OCI-M2 (cell line): ENCODE data around the gene VPS35L.

ENCODE experiments used
- DNase-seq: peaks from one replicate; lab custom pipeline; 2025; ENCODE audit not compliant: unreplicated experiment; lab: John Stamatoyannopoulos, UW

VPS35L gene

GRCh38 chr16:19746561-19746960, 191.1 kb downstream of the VPS35L start:
- no peak for DNase-seq

DNA sequence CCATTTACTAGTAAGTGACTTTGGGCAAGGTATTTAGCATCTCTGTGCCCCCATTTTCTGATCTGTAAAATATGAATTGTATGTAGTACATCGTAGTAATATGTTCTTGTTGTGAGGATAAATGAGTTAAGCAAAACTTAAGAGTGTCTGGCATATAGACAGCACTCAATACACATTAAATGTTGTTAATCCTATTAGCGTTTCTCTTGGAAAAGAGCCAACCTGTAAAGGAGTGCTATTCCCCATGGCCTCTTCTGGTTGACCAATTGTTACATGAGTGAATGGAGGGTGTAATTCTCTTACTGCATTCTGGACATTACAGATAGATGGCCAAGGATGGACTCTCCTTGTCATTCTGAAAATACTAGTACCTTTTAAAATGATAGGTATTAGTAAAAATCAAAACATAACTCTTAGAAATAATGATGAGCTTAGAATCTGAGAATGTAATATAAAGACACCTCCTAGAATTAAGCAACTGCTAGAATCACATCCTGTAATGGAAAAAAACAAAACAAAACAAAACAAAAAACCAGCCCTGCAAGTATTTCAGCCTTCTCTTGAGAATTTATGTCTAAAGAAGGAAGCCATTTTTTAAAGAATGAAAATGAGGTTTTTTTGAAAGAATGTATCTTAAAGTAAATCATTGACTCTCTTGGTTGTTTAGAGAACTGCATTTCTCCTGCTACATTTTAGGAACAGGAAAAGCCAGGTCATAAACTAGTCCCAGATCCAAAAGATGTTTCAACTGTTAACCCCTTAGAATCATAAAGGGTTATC, 193.1 kb downstream of the VPS35L start:
- DNase-seq: no peak

GRCh38 chr16:19749571-19750080, 194.1 kb downstream of the VPS35L start:
- no peak for DNase-seq
